HG02970 (cell line): ENCODE results near the gene ARHGAP10.
"Not testable (repeated sequence)": the region's sequence is repeated elsewhere in the genome, so short reads cannot be mapped to it uniquely, and the experiment has no call there.

Experiments
- ATAC-seq: cut with Tn5 transposase; IDR thresholded peaks from one replicate; pipeline ENCODE4 v1.9.1; 2021; ENCODE audit warnings: mild to moderate bottlenecking, moderate library complexity, moderate number of reproducible peaks; ENCODE audit not compliant: unreplicated experiment, low FRiP score

Gene ARHGAP10

DNA sequence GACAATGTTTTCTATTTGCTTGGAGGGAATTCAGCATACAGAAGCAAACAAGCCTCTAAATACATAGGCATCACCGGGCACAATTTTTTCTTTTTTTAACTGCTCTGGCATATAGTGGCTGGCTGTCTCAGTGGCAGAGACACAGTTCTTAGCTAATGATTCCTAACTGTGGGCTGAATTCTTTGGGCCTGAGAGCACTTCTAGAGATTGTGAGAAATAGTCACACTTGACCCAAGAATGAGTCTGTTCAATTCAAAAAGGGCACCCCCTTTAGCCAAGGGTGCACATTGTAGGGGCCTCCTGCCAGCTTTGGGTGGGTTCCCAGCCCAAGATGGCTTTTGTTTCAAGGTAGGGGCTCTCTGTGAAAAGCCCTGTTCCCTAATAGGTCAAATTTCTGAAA, 345.7 kb downstream of the ARHGAP10 start:
- no peak for ATAC-seq

DNA sequence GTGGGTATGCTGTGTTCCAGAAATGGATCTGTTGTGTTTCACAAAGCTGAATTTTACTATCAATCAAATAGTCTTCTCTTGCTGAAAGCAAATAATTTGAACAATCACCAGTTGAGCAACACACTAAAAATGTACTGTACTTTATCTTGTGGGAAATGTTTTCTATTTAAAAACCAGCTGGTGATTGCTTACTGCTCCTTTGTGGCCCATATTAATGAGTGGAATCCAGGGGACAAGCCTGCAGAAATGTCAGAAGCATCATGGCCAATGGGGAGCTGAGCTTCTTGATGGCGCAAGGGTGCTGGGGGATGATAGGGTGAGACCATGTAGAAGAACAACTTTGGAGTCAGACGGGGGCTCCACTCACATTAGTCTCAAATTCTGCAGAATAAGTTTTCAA, 346.2 kb downstream of the ARHGAP10 start:
- no peak for ATAC-seq

DNA sequence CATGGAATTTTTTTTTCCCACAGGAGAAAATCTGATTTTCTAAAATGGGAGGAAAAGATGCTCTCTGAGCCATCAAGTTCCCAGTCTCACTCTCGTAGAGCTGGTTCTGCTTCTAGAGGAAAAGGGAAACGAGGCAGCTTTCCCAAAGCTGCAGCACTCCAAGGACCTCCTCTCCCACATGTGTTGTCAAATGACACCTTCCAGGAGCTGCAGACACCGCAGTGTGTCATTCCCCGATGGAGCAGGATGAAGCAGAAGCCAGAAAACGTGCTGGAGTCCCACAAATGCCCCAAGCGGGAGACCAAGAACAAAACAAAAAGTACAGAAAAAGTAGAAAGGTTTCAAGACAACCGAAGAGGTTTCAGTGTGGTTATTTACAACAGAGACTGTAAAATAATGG, 348.1 kb downstream of the ARHGAP10 start:
- no peak for ATAC-seq

DNA sequence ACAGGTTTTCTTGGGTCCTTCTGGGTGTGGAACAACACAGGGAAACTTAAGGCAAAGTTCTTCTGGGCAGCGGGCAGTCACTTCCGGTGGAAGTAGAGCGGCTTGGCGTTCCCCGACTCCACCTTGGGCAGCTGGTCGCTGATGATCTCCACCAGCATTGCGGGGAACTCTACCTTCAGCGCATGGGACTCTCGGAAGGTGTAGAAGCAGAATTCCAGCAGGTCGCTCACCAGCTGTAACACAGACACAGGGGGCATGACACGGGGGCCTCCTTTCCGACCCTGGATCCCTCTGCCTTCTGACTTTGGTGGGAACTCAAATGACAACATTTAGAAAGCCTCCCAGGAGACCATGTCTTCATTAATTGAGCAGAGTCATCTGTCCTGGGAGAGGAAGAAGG, 349.4 kb downstream of the ARHGAP10 start:
- ATAC-seq = no peak

DNA sequence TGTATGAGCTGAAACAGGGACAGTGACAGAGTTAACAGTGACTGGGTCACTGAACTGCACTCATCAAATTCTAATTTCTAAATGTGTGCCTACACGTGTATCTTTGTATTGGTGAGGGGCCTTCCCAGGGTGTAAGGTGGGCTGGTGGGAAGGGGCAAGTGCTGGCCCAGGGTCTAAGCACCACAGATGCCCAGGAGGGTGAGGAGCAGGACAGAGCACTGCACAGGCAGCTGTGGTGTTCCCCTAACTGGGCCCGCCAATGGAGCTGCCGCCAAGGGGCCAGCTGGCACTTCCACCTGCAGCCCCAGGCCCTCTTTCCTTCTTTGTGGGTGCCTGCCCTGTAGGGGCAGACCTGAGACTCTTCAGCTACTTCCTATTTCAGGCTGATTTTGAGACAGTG, 349.9 kb downstream of the ARHGAP10 start:
- no peak for ATAC-seq

DNA sequence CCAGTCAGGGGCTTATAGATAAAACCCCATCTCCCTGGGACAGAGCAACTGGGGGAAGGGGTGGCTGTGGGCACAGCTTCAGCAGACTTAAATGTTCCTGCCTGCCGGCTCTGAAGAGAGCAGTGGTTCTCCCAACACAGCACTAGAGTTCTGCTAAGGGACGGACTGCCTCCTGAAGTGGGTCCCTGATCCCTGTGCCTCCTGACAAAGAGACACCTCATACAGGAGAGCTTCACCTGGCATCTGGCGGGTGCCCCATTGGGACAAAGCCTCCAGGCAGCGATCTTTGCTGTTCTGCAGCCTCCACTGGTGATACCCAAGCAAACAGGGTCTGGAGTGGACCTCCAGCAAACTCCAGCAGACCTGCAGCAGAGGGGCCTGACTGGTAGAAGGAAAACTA, 351.2 kb downstream of the ARHGAP10 start:
- not testable (repeated sequence) for ATAC-seq

DNA sequence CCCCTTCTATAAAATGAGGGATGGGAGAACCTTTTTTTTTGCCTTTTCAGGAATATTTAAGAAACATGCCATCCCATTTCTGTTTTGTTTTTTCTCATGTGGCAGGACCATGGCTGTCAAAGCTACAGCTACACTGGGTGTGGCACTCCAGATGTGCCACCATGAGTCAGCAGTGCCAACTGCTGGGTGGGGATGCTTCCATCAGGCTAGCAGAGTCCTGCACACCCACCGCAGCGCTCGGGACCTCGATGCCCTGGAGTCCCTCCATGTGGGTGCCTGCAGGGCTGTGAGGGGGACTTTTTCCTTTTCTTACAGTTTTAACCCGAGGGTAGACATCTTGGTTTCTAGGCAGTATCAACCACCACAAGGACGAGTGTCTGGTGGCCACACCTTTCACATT, 357.7 kb downstream of the ARHGAP10 start:
- no peak for ATAC-seq

DNA sequence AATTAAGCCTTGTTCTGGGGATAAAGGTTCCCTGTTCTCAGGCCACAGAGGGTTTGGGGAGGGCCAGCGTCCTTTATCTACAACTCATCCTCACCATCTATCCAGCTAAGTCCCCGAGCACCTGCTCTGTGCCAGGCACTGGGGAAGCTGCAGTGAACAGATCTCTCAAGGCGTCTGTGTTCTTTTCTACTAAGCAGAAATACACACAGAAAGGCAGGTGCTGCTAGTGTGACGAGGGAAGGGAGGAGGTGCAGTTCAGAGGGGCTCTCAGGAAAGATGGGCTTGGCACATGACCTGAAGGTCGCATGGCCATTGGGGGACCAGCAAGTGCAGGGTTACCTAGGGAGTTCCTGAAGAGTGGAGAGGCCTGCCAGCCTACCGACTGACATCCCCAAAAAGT, 358.1 kb downstream of the ARHGAP10 start:
- ATAC-seq = no peak

DNA sequence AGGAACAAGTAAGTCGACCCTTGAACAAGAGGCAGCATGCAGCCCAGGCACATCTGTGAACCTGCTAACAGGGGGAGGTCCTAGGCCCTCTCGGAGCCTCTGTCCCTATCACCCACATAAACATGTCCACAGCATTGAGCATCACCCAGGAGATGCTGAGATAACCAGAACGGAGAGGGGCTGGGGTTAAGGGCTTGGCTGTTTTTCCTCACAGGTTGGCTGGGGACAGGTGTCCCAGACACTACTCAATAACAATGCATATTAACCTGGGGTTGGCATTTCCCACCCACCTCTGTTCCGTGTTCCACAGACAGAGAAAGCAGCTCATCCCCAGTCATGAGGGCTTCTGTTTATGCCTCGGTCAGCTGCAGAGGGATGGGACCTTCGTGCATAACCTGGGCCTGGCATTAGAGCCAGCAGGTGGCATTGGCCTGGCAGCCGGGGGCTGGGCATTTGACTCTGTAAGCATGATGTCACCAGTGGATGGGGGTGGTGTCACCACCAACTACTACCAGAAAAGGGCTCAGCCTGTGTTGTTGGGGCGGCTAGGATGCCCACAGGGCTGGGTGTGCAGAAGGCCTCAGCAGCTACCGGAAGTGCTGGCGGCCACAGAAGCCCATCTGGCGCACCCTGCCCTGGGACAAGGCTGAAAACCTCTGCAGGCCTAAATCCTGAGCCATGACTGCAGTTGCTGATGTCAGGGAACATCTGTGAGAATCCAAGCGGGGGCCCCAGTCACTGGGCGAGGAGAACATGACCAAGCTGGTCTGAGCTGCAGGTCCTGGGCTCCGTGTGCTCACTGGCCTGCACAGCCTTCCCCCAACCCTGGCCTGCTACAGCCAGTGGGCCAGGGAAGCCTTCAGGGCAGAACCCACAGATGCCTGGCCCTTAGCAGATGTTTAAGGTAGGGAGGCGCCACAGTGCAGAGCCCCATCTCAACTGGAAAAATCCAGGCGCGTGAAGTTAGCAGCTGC, 358.9 kb downstream of the ARHGAP10 start:
- no peak for ATAC-seq

DNA sequence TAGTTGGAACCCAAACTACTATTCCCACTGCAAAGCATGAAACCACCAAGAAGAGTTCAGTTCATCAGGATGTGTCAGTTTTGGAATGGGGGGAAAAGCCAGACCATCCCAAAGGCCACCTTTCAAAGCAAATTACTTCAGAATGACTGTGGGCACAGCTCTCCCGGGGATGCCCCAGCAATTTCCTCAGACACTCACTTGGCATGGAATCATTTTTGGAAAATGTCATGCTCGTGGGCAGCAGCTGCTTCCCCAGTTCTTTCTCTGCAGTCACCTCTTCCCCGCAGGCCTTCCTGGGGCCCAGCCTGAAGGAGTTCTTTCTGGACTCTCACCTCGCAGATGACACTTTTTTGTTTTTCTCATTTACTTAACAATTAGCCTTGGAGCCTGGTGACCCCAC, 360.0 kb downstream of the ARHGAP10 start:
- no peak for ATAC-seq

DNA sequence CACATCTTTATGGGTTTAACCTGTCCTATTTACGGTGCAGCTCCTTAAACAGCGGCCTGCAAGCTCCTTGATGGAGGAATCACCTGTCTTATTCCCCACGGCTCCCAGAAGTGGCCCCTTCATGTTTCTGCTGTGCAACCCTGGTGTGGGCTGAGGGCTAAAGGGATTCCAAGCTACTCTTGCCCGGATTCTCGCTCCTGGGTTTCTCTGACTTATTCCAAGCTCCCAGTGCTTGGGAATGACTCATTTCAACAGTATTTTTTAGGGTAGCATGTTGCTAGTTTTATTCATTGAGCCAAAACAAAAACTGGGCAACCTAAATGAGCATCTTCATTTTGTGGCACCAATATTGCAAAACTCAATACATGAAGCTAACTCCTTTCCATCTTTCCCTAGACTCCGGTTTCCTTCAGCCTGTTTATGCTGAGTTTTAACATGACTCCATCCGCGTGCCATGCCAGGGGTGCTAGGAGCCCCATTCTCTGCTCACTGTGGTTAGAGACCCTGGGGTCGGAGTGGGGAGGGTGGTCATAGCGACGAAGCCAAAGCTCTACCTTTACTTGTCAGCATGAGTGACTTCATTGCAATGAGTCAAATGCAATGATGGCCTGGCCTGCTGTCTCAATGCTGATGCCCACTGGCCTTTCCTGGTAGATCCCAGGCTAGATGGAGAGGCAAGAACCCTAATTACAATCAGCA, 360.6 kb downstream of the ARHGAP10 start:
- ATAC-seq = no peak

DNA sequence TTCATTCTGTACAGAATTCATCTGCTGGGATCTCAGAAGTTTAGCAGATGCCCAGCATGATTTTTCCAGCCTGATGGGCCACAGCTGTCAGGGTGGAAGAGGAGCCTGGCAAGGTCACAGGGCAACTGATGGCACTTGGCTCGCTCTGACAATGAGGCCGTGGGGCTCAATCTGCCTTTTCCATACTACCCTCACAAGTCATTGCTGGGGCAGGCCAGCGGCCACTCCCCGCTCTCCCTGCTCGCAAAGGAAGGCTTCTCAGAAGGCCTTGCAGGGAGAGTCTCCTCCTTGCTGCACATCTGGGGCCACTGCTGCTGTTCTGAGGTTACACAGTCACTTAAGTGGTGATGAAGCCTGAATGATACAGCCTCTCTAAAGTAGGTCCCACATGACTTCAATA, 361.2 kb downstream of the ARHGAP10 start:
- no peak for ATAC-seq

DNA sequence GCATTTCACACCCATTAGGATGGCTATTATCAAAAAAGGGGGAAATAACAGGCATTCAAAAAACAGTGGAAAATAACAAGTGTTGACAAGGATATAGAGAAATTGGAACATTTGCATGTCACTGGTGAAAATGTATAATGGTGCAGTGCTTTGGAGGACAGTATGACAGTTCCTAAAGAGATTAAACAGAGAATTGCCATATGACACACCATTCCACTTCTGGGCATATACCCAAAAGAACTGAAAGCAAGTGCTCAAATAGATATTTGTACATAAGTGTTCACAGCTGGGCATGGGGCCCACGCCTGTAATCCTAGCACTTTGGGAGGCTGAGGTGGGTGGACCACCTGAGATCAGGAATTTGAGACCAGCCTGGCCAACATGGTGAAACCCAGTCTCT, 362.3 kb downstream of the ARHGAP10 start:
- ATAC-seq = no peak

DNA sequence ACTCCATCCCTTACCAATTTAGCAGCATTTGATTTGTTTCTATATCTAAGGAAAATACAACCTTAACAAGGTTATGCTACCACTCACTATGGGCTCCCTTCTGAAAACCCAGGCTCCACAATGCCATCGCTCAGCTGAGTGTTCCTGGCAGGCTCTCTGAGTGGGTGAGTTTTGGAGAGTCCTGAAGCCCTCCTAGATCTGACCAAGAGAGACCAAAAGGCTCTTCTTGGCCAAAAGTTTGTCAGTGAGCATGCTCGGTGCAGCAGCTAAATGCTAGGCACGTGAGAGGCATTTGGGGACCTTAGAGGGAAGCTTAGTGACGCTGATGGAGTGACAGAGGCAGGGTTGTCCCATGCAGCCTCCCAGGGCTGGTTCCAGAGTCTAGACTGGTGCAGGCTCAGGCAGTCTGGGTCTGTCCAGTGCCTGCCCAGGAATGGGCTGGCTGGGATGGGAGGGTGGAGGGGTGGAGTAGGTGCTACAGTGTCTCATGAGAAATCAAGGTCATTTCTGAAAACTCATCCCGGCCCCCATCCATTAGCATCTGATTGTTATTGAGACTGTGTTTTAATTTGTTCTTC, 363.5 kb downstream of the ARHGAP10 start:
- ATAC-seq = no peak

DNA sequence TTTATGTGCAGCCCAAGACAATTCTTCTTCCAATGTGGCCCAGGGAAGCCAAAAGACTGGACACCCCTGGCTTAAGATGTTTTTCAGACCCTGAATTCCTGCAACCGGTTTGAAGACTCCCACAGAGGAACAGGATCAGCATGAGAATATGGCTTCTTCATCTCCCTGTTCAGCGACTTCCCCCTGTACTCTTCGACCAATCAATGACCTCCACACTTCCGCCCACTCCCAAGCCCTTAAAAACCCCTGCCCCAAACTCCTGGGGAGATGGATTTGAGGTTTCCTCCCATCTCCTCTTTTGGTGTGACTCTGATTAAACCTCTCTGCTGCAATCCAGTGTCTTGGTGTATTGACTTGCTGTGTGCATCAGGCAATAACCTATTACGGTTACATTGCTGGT, 365.9 kb downstream of the ARHGAP10 start:
- ATAC-seq = no peak

DNA sequence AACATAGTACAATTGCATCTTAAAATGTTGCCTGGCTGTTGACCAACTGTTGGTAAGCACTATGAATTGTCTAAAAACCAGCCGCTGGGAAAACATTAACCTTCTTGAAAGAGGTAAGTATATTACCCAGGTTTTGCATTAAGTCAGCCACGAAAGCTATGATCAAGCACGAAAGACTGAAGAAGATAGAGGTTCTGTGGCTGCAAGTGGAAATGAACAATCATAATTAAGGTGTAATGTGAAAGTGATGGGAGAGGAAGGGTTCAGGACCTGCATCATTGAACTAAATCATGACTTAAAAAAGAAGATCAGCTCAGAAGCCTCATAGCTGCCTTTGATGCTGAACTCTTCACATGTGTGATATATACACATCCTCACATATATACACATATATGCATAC, 369.3 kb downstream of the ARHGAP10 start:
- ATAC-seq = no peak

DNA sequence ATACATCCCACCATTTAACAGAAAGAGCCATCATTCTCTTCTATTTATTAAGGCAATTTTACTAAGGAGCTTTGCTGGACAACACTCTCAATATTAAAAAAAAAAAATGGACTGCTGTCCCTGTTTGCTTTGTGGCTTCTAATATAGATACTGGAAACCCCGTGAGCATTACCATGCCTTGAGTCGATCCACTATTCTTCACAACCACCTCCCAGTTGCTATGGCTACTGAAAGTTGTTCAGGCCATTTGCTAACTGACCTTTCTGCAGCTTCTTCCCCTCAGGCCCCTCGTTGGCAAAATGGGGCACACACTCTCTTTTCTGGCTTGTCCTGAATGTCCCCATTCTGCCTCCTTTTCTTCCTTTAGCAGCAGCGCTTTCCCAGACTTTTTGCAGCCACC, 369.9 kb downstream of the ARHGAP10 start:
- ATAC-seq = no peak

DNA sequence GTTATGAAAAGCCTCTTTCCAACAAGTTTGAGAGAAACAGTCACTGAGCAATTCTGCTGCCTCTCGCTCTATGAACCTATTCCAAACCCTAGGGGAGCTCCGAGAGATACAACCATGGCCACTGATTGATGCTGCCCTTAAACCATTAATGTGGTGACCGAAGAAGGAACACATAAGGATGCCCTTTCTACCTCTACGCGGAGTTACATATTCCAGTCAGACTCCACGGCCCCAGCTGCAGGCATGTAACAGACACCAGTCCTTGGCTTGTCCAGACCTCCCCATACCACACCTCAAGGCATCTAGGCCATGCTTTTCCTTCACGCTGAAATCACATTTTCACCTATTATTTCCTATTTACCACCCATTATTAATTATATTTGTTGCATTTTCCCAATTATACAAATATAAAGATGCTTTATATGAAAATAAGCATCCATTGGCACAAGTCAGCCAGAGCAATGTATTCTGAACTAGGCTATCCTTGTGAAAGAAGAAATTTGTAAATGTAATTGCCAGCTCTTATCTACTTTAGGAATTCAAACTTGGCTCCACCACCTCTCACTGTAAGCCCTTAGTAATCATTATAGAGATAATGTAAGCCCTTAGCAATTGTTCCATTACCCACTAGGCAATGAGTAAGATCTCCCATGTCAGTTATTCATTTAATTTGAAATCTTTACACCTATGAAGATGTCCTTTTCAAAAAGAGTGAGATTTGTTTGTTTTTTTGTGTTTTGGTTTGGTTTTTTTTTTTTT, 371.9 kb downstream of the ARHGAP10 start:
- ATAC-seq = no peak

DNA sequence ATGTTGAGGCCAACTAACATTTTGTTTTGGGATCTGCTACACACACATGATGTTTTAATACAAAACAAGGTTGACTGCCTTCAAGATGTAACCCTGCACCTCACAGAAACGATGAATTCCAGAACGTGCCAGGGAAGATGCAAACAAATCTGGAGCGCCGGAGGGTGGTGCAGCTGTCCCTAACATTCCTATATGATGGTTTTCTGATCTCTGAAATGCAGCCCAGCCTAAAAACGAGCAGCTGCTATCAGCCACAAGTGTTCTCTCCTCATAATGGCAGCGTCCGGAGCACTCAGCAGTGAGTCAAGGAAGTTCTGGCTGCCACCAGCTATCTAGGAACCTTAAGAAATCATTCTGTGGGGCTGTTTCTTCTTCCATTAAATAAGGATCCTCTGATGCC, 376.9 kb downstream of the ARHGAP10 start:
- no peak for ATAC-seq

DNA sequence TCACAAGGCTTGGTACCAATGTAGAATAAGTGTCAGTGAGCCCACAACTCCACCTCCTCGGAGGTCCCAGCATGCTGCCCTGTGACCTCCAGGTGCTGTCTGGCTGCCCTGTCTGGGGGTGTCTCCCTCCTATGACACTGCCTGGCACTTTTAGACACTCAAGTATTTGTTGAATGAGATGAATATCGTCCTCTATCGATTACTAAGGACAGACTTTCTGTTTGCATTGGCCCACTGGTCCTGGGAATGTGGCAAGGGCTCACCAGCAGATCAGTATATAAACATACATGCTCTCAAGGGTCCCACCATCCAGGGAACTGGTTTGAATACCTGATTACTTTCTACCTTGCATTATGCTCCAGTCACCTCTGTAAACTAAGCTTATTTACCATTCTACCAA, 377.3 kb downstream of the ARHGAP10 start:
- no peak for ATAC-seq

DNA sequence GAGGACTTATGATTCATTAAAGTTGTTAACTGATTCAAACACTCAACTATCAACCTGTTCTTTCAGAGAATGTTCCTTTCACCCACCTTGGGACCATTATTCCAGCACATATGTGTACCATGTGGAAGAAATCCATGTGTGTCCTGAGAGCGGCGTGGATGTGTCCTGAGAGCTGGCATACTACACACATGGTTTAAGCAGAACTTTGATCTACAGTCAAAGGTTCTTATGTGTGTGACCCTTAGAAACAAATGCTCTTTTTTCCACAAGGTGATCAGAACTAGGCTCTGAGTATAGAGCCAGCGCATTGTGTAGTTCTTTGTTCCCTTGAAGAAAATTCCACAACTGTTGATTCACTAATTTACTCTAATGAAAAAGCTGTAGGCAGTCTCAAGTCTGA, 378.3 kb downstream of the ARHGAP10 start:
- no peak for ATAC-seq
